Suprapubic skin (tissue), 3 donors: ENCODE data around the gene AMMECR1L.

ENCODE experiments used
- CTCF ChIP-seq, 2 donors: fragments of 200-600 bp in 1 of 2; fragments of 450-650 bp in 1 of 2; sonication (generic) in 1 of 2; IDR thresholded peaks; one replicate each; pipeline ENCODE4 v1.5.1; 2016 to 2019; ENCODE audit warnings: antibody characterized with exemption in 2 of 2, mild to moderate bottlenecking in 1 of 2, moderate library complexity in 1 of 2
- POLR2A ChIP-seq, 2 donors: fragments of 450-650 bp; IDR thresholded peaks; one replicate each; pipeline ENCODE4 v1.6.1; 2017; ENCODE audit warnings: antibody characterized with exemption in 2 of 2, mild to moderate bottlenecking in 2 of 2, moderate library complexity in 2 of 2

DNA sequence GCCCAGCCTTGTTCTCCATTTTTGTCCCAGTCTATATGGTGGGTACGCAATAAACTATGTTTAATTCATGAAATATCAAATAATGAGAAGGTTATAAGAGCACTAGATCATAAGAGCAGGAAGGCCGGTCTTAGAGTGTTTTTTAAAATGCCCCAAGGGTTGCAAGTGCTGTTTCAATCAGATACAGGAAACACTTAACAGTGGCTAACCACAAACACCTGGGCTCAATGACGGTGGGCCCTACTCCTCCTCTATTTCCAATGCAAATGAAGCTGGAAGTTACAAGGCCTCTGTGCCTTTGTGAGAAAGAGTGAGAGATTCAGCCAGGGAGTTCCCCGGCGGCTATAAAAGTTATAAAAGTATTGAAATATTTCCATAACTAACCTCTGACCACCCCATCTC lies 55.9 kb downstream of the AMMECR1L start:
- TF ChIP-seq POLR2A (IDR thresholded peaks at IDR 0.05), result no peak
- no peak for TF ChIP-seq CTCF (IDR thresholded peaks at IDR 0.05)
